Glomerular visceral epithelial cell (primary cell): ENCODE data around the gene IFT43.

ENCODE experiments used
- DNase-seq: peaks from one replicate; pipeline ENCODE4 v3.0.0-alpha.2; 2016; ENCODE audit errors: extremely low spot score

The IFT43 gene

GRCh38 chr14:76015191-76015590, 29.6 kb downstream of the IFT43 start:
- peak; percentile 7 for DNase-seq

DNA sequence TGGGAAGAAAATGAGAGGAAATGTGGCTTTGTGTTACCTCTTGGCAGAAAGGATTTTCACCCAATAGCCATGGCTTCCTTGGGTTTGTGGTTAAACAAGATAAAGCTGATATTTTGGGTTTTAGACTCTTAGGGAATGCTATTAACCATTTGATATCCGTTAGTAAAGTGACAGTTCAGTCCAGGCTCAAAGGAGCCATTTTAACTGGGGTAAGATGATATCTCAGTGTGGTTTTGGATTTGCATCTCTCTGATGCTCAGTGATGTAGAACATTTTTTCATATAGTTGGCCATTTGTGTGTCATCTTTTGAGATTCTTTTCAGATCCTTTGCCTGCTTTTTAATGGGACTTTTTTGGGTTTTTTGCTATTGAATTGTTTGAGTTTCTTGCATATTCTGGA, 30.1 kb downstream of the IFT43 start:
- DNase-seq, result no peak

- no peak for DNase-seq
Measured at GRCh38 chr14:76019676-76020075, 34.1 kb downstream of the IFT43 start.

- DNase-seq, result no peak
Measured at GRCh38 chr14:76022991-76023390, 37.4 kb downstream of the IFT43 start.

GRCh38 chr14:76023757-76024156, 38.2 kb downstream of the IFT43 start:
- DNase-seq, result no peak

GRCh38 chr14:76024211-76024907, 38.8 kb downstream of the IFT43 start:
- DNase-seq, result no peak

GRCh38 chr14:76034566-76034965, 49.0 kb downstream of the IFT43 start:
- DNase-seq, result no peak

GRCh38 chr14:76040704-76041103, 55.1 kb downstream of the IFT43 start:
- DNase-seq, result no peak

DNA sequence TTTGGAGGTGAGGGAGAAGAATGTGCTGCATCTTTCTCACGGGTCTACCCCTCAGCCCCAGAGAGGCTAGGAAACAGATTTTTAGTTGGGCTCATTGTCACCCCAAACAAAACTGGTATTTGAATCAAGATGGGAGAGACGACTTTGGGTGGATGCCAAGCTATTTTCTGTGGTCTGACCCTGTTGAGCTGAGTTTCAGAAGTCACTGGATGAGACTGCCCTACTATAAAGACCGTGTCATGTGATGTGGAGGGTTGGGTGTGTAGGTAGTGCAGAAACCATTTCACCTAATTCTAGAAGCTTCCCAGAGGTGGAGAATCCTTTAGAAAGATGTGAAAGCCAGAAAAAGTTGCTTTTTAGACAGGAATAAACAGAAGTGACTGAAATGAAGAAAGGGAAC, 60.2 kb downstream of the IFT43 start:
- no peak for DNase-seq

DNA sequence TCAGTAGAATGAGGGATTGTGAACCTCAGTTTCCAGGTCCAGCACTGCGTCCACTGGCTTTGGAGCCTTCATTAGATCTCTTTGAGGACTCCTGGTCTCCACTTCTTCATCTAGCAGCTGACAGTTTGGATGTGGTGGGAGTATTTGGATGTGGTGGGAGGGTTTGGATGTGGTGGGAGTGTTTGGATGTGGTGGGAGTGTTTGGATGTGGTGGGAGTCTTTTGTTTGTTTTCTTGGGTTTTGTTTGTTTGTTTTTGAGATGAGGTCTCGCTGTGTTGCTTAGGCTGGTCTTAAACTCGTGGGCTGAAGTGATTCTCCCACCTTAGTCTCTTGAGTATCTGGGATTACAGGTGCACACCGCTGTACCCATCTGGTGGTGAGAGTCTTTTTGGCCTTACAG, 64.7 kb downstream of the IFT43 start:
- no peak for DNase-seq

DNA sequence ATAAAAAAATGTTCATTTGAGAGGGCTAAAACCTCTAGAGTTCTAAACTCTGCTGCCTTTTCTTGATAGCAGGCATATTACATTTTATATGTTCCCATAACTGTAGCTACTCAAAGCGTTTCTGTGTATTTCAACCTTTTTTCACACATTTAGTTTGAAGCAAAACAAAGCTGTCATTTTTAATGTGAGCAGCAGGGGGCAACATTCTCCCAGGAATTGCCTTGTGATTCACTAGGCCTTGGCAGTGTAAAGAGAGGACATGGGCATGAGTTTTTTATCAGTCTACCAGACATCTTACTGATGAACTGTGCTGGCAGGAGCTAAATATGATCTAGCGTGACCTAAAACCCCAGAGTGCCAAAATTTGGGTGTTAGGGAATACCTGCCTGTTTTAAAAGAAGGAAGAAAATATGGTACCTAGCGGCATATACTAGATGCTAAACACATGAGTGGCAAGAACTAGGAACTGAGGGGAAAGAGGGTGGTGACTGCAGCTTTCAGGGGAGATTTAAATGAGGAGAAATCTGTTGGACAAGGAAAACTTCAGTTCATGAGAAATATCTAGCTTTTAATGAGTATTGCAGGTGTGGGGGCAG, 65.3 kb downstream of the IFT43 start:
- DNase-seq, result peak; percentile 59

DNA sequence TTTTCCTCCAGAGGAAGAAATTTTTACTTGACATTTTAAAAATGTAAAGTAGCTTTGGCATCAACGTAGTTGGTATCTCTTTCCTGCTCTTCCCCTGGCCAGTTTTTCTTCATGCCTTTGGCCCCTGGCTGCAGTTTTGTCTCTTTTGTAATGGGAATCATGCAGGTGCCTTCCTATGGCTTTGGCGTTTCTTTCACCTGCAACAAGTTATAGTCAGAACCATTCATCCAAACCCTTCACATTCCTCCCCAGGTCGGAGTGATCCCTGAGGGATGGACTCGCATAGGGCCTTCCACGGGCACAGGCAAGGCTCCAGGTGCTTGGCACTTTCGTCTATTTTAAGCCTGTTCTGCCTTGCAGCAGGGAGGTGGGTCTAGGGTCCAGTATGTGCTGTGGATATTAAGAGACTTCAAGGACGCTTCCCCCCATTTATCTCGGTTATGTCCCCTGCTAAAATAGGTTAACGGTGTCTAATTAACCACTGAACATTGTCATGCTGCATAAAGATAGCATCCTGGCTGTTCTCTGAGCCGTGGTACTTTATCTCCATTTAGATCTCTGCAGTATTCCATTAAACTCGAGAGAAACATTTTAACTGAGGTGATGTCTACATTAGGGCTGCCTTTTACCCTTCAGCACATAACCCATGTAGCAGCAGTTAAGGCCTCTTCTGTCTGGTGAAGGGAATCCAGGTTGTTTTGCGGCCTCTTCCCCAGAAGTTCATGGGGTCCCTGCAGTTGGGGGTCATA, 66.3 kb downstream of the IFT43 start:
- no peak for DNase-seq

- DNase-seq, result no peak
Measured at GRCh38 chr14:76053572-76054355, 68.2 kb downstream of the IFT43 start.

GRCh38 chr14:76055330-76055729, 69.8 kb downstream of the IFT43 start:
- DNase-seq, result no peak

DNA sequence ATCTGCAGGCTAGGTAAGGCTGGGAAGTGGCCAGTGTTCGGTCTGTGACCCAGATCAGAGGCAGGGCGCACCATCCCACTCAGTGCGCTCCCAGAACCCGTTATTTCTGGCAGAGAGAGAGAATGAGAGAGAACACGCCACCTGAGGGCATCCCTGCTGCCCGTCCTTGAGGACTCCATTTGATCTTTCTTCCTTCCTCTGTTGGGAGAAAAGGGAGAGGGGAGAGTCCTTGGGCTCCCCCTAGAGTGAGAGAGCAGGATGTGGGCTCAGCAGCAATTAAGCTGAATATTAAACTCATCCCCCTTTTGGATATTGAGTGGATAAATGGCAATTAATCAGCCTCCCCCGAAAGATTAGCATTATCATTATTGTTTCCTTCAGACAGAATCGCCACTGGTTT, 70.6 kb downstream of the IFT43 start:
- DNase-seq, result peak; percentile 7

GRCh38 chr14:76057914-76058313, 72.4 kb downstream of the IFT43 start:
- DNase-seq, result no peak

GRCh38 chr14:76063327-76063726, 77.8 kb downstream of the IFT43 start:
- DNase-seq, result no peak

GRCh38 chr14:76065519-76065918, 80.0 kb downstream of the IFT43 start:
- DNase-seq, result no peak

DNA sequence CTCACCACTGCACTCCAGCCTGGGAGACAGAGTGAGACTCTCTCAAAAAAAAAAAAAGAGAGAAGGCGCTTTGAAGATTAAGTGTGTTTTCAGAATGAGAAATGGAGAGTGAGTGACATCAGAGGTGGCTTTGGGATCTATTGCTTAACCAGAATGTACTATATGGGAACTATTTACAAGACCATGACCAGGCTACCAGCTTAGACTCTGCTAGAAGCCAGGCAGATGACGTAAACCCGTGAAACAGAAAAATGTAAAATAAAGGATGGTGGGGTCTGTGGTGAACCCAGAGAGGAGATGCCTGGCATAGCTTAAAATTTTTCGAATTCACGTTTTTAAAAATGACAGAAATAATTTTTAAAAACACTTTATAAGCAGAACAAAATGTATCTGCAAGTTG, 82.0 kb downstream of the IFT43 start:
- no peak for DNase-seq

GRCh38 chr14:76073717-76074116, 88.2 kb downstream of the IFT43 start:
- no peak for DNase-seq

DNA sequence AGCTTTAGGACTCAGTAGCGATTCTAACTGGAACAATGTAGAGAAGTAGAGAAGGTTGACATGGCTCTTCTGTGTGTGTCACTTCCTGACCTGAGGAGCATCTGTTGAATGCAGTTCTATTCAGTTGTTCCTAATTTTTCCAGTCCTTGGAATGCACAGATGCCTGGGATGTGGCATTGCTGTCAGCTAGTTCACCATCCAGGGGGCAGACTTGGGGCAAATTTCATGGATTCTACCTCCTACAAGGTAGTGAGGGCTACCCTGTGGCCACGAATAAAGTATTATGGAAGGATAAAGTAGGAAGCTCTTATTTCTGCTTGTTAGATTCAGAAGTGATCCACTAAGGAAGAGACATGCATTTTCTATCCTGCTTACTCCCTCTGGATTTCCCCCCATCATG, 91.8 kb downstream of the IFT43 start:
- DNase-seq, result no peak

DNA sequence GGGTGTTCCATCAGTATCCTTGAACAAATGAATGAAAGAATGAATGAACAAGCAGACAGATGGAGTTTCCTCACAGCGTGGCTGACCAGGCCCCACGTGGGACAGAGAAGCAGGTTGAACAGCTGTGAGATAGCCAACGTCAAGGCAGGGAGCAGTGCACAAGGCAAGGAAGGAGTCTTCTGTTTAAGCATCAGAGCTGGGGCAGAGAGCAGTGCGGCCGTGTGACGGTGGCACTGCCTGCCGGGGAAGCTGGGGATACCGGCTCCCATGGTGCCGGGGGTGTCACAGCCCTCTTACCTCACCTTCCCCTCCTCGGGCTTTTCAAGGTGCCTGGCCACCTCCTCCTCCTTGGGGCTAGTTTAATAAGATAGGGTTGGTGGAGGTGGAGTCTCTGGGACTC, 92.9 kb downstream of the IFT43 start:
- no peak for DNase-seq
